AG04449 (cell line): ENCODE results near the gene CPEB4.

ENCODE experiments used
- CTCF ChIA-PET: fragments of 350-600 bp; formaldehyde crosslinking; extraction: SDS; loops from one replicate; lab custom pipeline; 2021; ENCODE audit warnings: antibody characterized with exemption; lab: Yijun Ruan, JAX
- POLR2A ChIA-PET: fragments of 400-600, 350-600 bp; formaldehyde crosslinking; extraction: SDS; loops from one replicate; lab custom pipeline; 2020; ENCODE audit warnings: antibody characterized with exemption, inconsistent platforms; lab: Yijun Ruan, JAX
- DNase-seq: peaks from one replicate; pipeline ENCODE4 v3.0.0-alpha.2; 2010; ENCODE audit warnings: low read depth, low spot score
- H3K4me3 ChIP-seq: 2 replicates; pipeline ENCODE4 v1.5.1; 2011; ENCODE audit warnings: low read depth, mild to moderate bottlenecking, control low read depth, low read length
- CTCF ChIP-seq: IDR thresholded peaks from one replicate; pipeline ENCODE4 v1.5.1; 2011; ENCODE audit warnings: mild to moderate bottlenecking, moderate library complexity, low read length, control low read depth, inconsistent platforms; ENCODE audit not compliant: insufficient read depth; ENCODE audit errors: missing control alignments

CPEB4 gene

GRCh38 chr5:173964506-173964905 lies 76.4 kb downstream of the CPEB4 start:
- H3K4me3 ChIP-seq = no peak overlapping the region
- ChIA-PET CTCF (interaction anchor here (1.9 to 3.0 kb wide), 4 partner anchors 9 to 354 kb away, joined by 5 to 35 read pairs (median 19); partner anchors contain the start of gene BOD1), POLR2A (no interaction called here)
- DNase-seq = no peak
- TF ChIP-seq CTCF = no peak

- no peak overlapping the region for H3K4me3 ChIP-seq
- ChIA-PET POLR2A (interaction anchor here (0.7 kb wide), 1 partner anchor 77 kb away, joined by 3 read pairs; no protein-coding TSS in a partner anchor), CTCF (interaction anchor here (0.6 to 2.2 kb wide), 4 partner anchors 337 to 351 kb away, joined by 3 to 5 read pairs (median 4); partner anchors contain the start of gene BOD1)
- no peak for TF ChIP-seq CTCF
- DNase-seq = no peak
Measured at GRCh38 chr5:173967241-173967640, 79.1 kb downstream of the CPEB4 start.

GRCh38 chr5:173968154-173968797 lies 80.1 kb downstream of the CPEB4 start:
- no peak for TF ChIP-seq CTCF
- DNase-seq = no peak
- ChIA-PET CTCF (interaction anchor here (1.2 to 2.2 kb wide), 3 partner anchors 338 to 352 kb away, joined by 3 to 5 read pairs (median 4); partner anchors contain the start of gene BOD1), POLR2A (no interaction called here)
- no peak overlapping the region for H3K4me3 ChIP-seq

- no peak for DNase-seq
- no peak overlapping the region for H3K4me3 ChIP-seq
- ChIA-PET CTCF (interaction anchor here (1.3 to 6.8 kb wide), 4 partner anchors 15 to 349 kb away, joined by 3 to 402 read pairs (median 6); partner anchors contain the start of gene BOD1), POLR2A (interaction anchor here (0.8 kb wide), 2 partner anchors 14 to 79 kb away, joined by 3 to 5 read pairs; no protein-coding TSS in a partner anchor)
- TF ChIP-seq CTCF = no peak
Measured at GRCh38 chr5:173969167-173970049, 81.3 kb downstream of the CPEB4 start.

GRCh38 chr5:173970878-173971650 lies 82.9 kb downstream of the CPEB4 start:
- H3K4me3 ChIP-seq = no peak overlapping the region
- CTCF ChIA-PET = interaction anchor here (0.7 to 6.8 kb wide), 9 partner anchors 8 to 677 kb away, joined by 3 to 402 read pairs (median 6); partner anchors contain the start of gene BOD1
- DNase-seq = no peak
- no peak for TF ChIP-seq CTCF
- POLR2A ChIA-PET = interaction anchor here (1.1 kb wide), 1 partner anchor 99 kb away, joined by 4 read pairs; no protein-coding TSS in a partner anchor
